ENCODE measurements around the gene CEP290.
A peak's percentile ranks its signal among the peaks of the same experiment; 100 is the strongest.

The CEP290 gene

DNA sequence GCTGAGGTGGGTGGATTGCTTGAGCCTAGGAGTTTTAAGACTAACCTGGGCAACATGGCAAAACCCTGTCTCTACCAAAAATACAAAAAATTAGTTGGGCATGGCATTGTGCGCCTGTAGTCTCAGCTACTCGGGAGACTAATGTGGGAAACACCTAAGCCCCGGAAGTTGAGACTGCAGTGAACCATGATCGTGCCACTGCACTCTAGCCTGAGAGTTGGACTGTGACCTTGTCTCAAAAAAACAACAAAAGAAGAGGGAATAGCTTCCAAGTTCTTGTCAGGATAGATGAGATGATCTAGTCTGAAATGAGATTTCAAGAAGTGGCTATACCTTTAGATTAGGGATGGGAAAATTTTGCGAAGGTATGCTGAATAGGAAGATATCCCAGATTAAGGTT, 97.9 kb downstream of the CEP290 start:
- Histone ChIP-seq H2BK120ac (ENCODE audit: insufficient read depth, low read length, poor library complexity) (no peak overlapping the region), H3K23ac (ENCODE audit: low read length) (no peak overlapping the region), H3K9me3 (ENCODE audit: insufficient read depth, low read depth, low read length) (no peaks in the 10 kb centered on the region), H3K9ac (ENCODE audit: low read length) (no peak overlapping the region), H2BK12ac (ENCODE audit: low read length) (no peak overlapping the region), H3K4me2 (ENCODE audit: low read length) (no peak overlapping the region), H4K8ac (ENCODE audit: low read depth, low read length) (no peak overlapping the region), H3K18ac (ENCODE audit: low read length) (no peak overlapping the region), H3K14ac (ENCODE audit: low read length) (no peak overlapping the region), H3K4ac (ENCODE audit: low read depth, low read length) (no peak overlapping the region), H2AFZ (ENCODE audit: insufficient read depth, low read length, poor library complexity) (no peak overlapping the region), H3K36me3 (ENCODE audit: control insufficient read depth in 1 of 2, insufficient read depth in 2 of 2, low read length in 2 of 2) (peaks cover 4 to 18% of the 10 kb centered on the region in 2 experiments), H3K79me1 (ENCODE audit: low read length) (no peaks in the 10 kb centered on the region), H2BK5ac (ENCODE audit: low read depth, low read length, poor library complexity) (no peak overlapping the region), H4K12ac (ENCODE audit: low read depth, low read length) (no peak overlapping the region), H3K4me1 (ENCODE audit: control insufficient read depth in 1 of 2, insufficient read depth in 2 of 2, low read length in 2 of 2) (no peaks in the 10 kb centered on the region), H3K79me2 (ENCODE audit: control insufficient read depth, insufficient read depth, low read length, poor library complexity) (no peaks in the 10 kb centered on the region), H3K4me3 (ENCODE audit: low read depth, low read length) (no peak overlapping the region), H4K91ac (ENCODE audit: low read depth, low read length) (no peak overlapping the region), H2AK5ac (ENCODE audit: low read length) (no peak overlapping the region), H3K27me3 (ENCODE audit: insufficient read depth, low read length) (no peaks in the 10 kb centered on the region), H3K27ac (ENCODE audit: low read depth, low read length) (no peak overlapping the region)
- WGBS (ENCODE audit: extremely low coverage, insufficient coverage, insufficient read length), result no CpG with 5 or more reads among the region's 5 CpGs
- DNase-seq, result no peak

DNA sequence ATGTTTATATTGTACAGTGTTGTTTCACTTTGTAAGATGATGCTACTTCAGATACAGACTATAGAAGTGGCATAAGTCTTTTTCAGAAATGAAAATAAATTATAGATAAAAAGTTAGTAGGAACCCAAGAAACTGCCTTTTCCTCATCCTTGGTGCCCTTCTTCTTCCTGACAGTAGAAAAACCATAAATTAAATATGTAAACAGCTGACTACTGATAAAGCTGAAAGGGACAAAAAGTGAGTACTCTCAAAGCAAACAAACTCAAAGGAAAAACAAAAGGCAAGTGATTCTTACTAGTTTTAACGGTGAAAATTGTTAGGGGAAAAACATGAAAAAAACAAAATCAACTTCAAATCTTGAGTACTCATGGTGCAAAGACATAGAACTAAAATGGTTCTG, 104.1 kb downstream of the CEP290 start:
- Histone ChIP-seq H2AK5ac (ENCODE audit: low read length) (no peak overlapping the region), H3K36me3 (ENCODE audit: control insufficient read depth in 1 of 2, insufficient read depth in 2 of 2, low read length in 2 of 2) (no peaks in the 10 kb centered on the region), H3K9ac (ENCODE audit: low read length) (no peak overlapping the region), H3K14ac (ENCODE audit: low read length) (no peak overlapping the region), H3K4me3 (ENCODE audit: low read depth, low read length) (no peak overlapping the region), H3K4me2 (ENCODE audit: low read length) (no peak overlapping the region), H3K18ac (ENCODE audit: low read length) (no peak overlapping the region), H4K91ac (ENCODE audit: low read depth, low read length) (no peak overlapping the region), H3K27ac (ENCODE audit: low read depth, low read length) (no peak overlapping the region), H2BK120ac (ENCODE audit: insufficient read depth, low read length, poor library complexity) (no peak overlapping the region), H3K4me1 (ENCODE audit: control insufficient read depth in 1 of 2, insufficient read depth in 2 of 2, low read length in 2 of 2) (no peaks in the 10 kb centered on the region), H3K79me1 (ENCODE audit: low read length) (peaks cover 4% of the 10 kb centered on the region), H2AFZ (ENCODE audit: insufficient read depth, low read length, poor library complexity) (no peak overlapping the region), H2BK5ac (ENCODE audit: low read depth, low read length, poor library complexity) (no peak overlapping the region), H3K4ac (ENCODE audit: low read depth, low read length) (no peak overlapping the region), H2BK12ac (ENCODE audit: low read length) (no peak overlapping the region), H3K27me3 (ENCODE audit: insufficient read depth, low read length) (no peaks in the 10 kb centered on the region), H3K79me2 (ENCODE audit: control insufficient read depth, insufficient read depth, low read length, poor library complexity) (peaks cover 3% of the 10 kb centered on the region), H4K12ac (ENCODE audit: low read depth, low read length) (no peak overlapping the region), H3K9me3 (ENCODE audit: insufficient read depth, low read depth, low read length) (no peaks in the 10 kb centered on the region), H4K8ac (ENCODE audit: low read depth, low read length) (no peak overlapping the region), H3K23ac (ENCODE audit: low read length) (no peak overlapping the region)
- no CpG with 5 or more reads among the region's 1 CpG for WGBS (ENCODE audit: extremely low coverage, insufficient coverage, insufficient read length)
- DNase-seq, result no peak

DNA sequence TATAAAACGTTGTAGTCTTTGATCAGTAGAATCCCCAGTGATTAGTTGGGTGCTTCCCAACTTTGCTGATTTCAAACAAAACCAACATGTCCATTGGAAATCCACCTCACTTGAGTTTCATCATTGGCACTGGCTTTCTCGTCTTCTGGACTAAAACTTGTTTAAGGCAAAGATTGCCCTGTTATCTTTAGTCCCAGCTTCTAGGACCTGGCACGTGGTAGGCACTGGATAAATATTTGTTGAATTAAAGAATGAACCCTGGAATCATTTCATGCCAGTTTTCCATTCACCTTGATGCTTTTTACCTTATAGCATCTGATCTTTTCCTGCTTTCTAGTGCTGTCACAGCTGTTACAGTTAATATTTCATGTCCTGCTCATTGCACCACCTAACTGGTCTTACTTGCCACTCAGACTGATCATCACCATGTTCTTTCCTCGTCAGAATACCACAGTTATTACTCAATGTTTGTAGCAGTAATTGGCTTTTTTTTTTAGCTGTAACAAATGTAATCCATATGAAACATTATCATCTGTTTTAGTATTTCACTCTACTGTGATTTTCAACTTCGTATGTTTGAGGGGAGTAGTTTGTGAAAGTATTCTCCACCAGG, 105.4 kb downstream of the CEP290 start:
- H3K14ac ChIP-seq (ENCODE audit: low read length), result no peak overlapping the region
- H3K79me1 ChIP-seq (ENCODE audit: low read length), result peaks cover 4% of the 10 kb centered on the region
- no peak overlapping the region for H4K91ac ChIP-seq (ENCODE audit: low read depth, low read length)
- DNase-seq, result peak in 1 of 2 donors; percentile 58
- no peak overlapping the region for H3K9ac ChIP-seq (ENCODE audit: low read length)
- no peaks in the 10 kb centered on the region for H3K4me1 ChIP-seq (ENCODE audit: control insufficient read depth in 1 of 2, insufficient read depth in 2 of 2, low read length in 2 of 2)
- no peaks in the 10 kb centered on the region for H3K9me3 ChIP-seq (ENCODE audit: insufficient read depth, low read depth, low read length)
- H2AK5ac ChIP-seq (ENCODE audit: low read length), result no peak overlapping the region
- H3K36me3 ChIP-seq (ENCODE audit: control insufficient read depth in 1 of 2, insufficient read depth in 2 of 2, low read length in 2 of 2), result no peaks in the 10 kb centered on the region
- H4K12ac ChIP-seq (ENCODE audit: low read depth, low read length), result no peak overlapping the region
- no peak overlapping the region for H3K27ac ChIP-seq (ENCODE audit: low read depth, low read length)
- no peaks in the 10 kb centered on the region for H3K27me3 ChIP-seq (ENCODE audit: insufficient read depth, low read length)
- no peak overlapping the region for H3K23ac ChIP-seq (ENCODE audit: low read length)
- H3K4me3 ChIP-seq (ENCODE audit: low read depth, low read length), result no peak overlapping the region
- no peak overlapping the region for H4K8ac ChIP-seq (ENCODE audit: low read depth, low read length)
- no peak overlapping the region for H2BK12ac ChIP-seq (ENCODE audit: low read length)
- peak overlapping the region; percentile 92 for H3K4me2 ChIP-seq (ENCODE audit: low read length)
- no peak overlapping the region for H2BK5ac ChIP-seq (ENCODE audit: low read depth, low read length, poor library complexity)
- no peak overlapping the region for H3K18ac ChIP-seq (ENCODE audit: low read length)
- H3K79me2 ChIP-seq (ENCODE audit: control insufficient read depth, insufficient read depth, low read length, poor library complexity), result peaks cover 3% of the 10 kb centered on the region
- no peak overlapping the region for H2AFZ ChIP-seq (ENCODE audit: insufficient read depth, low read length, poor library complexity)
- H2BK120ac ChIP-seq (ENCODE audit: insufficient read depth, low read length, poor library complexity), result no peak overlapping the region
- WGBS (ENCODE audit: extremely low coverage, insufficient coverage, insufficient read length), result no CpG with 5 or more reads among the region's 5 CpGs
- no peak overlapping the region for H3K4ac ChIP-seq (ENCODE audit: low read depth, low read length)

DNA sequence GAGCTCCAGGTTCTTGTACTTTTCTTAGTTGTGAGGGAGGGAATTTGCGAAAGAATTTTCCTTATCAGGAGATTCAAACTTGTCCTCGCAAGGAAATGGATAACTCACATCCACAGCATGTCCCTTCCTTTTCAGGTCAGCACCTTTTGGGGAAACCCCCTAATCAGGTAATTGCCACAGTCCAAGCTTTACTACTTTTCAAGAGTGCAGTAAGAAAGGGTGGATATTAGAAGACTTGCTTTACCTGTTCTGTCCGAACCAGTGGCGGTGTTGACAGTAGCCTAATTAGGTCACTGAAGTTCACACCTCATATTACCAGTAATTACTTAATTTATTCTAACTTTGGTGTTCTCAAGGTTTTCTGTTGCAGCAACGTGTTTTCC, 106.0 kb downstream of the CEP290 start:
- peak in 1 of 2 donors; percentile 43 for DNase-seq
- Histone ChIP-seq H3K79me2 (ENCODE audit: control insufficient read depth, insufficient read depth, low read length, poor library complexity) (peaks cover 3% of the 10 kb centered on the region), H2BK5ac (ENCODE audit: low read depth, low read length, poor library complexity) (no peak overlapping the region), H2AK5ac (ENCODE audit: low read length) (no peak overlapping the region), H4K91ac (ENCODE audit: low read depth, low read length) (peak overlapping the region; percentile 58), H2BK120ac (ENCODE audit: insufficient read depth, low read length, poor library complexity) (no peak overlapping the region), H4K8ac (ENCODE audit: low read depth, low read length) (peak overlapping the region; percentile 83), H3K4ac (ENCODE audit: low read depth, low read length) (peak overlapping the region; percentile 42), H3K4me2 (ENCODE audit: low read length) (peak overlapping the region; percentile 92), H3K9ac (ENCODE audit: low read length) (peak overlapping the region; percentile 94), H3K23ac (ENCODE audit: low read length) (no peak overlapping the region), H3K14ac (ENCODE audit: low read length) (peak overlapping the region; percentile 63), H3K18ac (ENCODE audit: low read length) (peak overlapping the region; percentile 33), H2AFZ (ENCODE audit: insufficient read depth, low read length, poor library complexity) (peak overlapping the region; percentile 8), H2BK12ac (ENCODE audit: low read length) (no peak overlapping the region), H3K4me3 (ENCODE audit: low read depth, low read length) (peak overlapping the region; percentile 99), H3K27ac (ENCODE audit: low read depth, low read length) (peak overlapping the region; percentile 57), H3K36me3 (ENCODE audit: control insufficient read depth in 1 of 2, insufficient read depth in 2 of 2, low read length in 2 of 2) (no peaks in the 10 kb centered on the region), H3K4me1 (ENCODE audit: control insufficient read depth in 1 of 2, insufficient read depth in 2 of 2, low read length in 2 of 2) (no peaks in the 10 kb centered on the region), H3K79me1 (ENCODE audit: low read length) (peaks cover 4% of the 10 kb centered on the region), H3K27me3 (ENCODE audit: insufficient read depth, low read length) (no peaks in the 10 kb centered on the region), H4K12ac (ENCODE audit: low read depth, low read length) (no peak overlapping the region), H3K9me3 (ENCODE audit: insufficient read depth, low read depth, low read length) (peaks cover 2% of the 10 kb centered on the region)
- WGBS (ENCODE audit: extremely low coverage, insufficient coverage, insufficient read length), result no CpG with 5 or more reads among the region's 5 CpGs

Data from trophoblast cell (in vitro differentiated cells and primary cell).